Calu3 (cell line): ENCODE data around the gene CTSS. TPM values are rescaled to one million over a fixed set of nuclear protein-coding genes. Genes with fewer than 3 reads are reported as not detected.

Experiments used
- Bru-seq: library from RNA; stranded (reverse); fragments of 400-500 nt; gene quantifications from one replicate; lab custom pipeline; 2021; lab: Mats Ljungman, UMichigan
- BruChase-seq, 2 experiments: library from RNA; stranded (reverse); fragments of 400-500 nt; gene quantifications; one replicate each; lab custom pipeline; 2021; lab: Mats Ljungman, UMichigan
- BruUV-seq: library from RNA; stranded (reverse); fragments of 400-500 nt; replicated peaks from 2 replicates; lab custom pipeline; 2021; lab: Mats Ljungman, UMichigan
- CTCF ChIA-PET: fragments of 300-600 bp; sonication (Branson Sonifier 250); formaldehyde crosslinking; loops from one replicate; lab custom pipeline; 2022; ENCODE audit warnings: antibody characterized with exemption; lab: Charles Lee
- DNase-seq: peaks from one replicate; pipeline ENCODE4 v3.0.0; 2022
- H3K27ac Mint-ChIP-seq: one replicate; pipeline ENCODE4 v1.8.0; 2022; ENCODE audit warnings: mixed read lengths; ENCODE audit not compliant: unreplicated experiment
- H3K27me3 Mint-ChIP-seq: one replicate; pipeline ENCODE4 v1.8.0; 2022; ENCODE audit warnings: mixed read lengths; ENCODE audit not compliant: unreplicated experiment
- H3K36me3 Mint-ChIP-seq: one replicate; pipeline ENCODE4 v1.8.0; 2022; ENCODE audit warnings: mild to moderate bottlenecking, moderate library complexity, mixed read lengths; ENCODE audit not compliant: insufficient read depth, unreplicated experiment
- H3K4me1 Mint-ChIP-seq: one replicate; pipeline ENCODE4 v1.8.0; 2022; ENCODE audit warnings: mild to moderate bottlenecking, low read depth, mixed read lengths; ENCODE audit not compliant: unreplicated experiment
- H3K4me3 Mint-ChIP-seq: one replicate; pipeline ENCODE4 v1.8.0; 2022; ENCODE audit warnings: mild to moderate bottlenecking, low read depth, moderate library complexity, mixed read lengths; ENCODE audit not compliant: unreplicated experiment
- H3K9me3 Mint-ChIP-seq: one replicate; pipeline ENCODE4 v1.8.0; 2022; ENCODE audit warnings: low read depth, mixed read lengths; ENCODE audit not compliant: unreplicated experiment
- intact Hi-C: fragments of 100-400 bp; cut with micrococcal nuclease; formaldehyde crosslinking; loops from one replicate; pipeline ENCODE4 v1.10.0; 2022; ENCODE audit not compliant: unreplicated experiment
- long read RNA-seq: library from polyadenylated mRNA; stranded (forward); transcript quantifications from one replicate; pipeline ENCODE4 v2.0.0, GENCODE V29; 2022
- total RNA-seq: library from RNA; stranded (reverse); gene quantifications from 2 replicates; pipeline ENCODE4 v1.2.3, GENCODE V29; 2022
- TF ChIP-seq, protein P1 (sequence below): fragments of 200-600 bp; IDR thresholded peaks from one replicate; pipeline ENCODE4 v1.8.0; 2022; ENCODE audit warnings: antibody characterized with exemption; ENCODE audit not compliant: unreplicated experiment

CTSS gene
- 144 and 226 TPM in 2 replicates for total RNA-seq
- Bru-seq, nascent RNA, result percentile 80 among the genes with signal in this experiment
- percentile 86 among the genes with signal in this experiment for BruChase-seq, experiment 1, labeled RNA remaining after a 6-hour chase
- BruChase-seq, experiment 2, labeled RNA remaining after a 2-hour chase, result percentile 72 among the genes with signal in this experiment
- long read RNA-seq, full-length matches to known transcripts, result 273 of 339 reads
- long read RNA-seq, partial matches to known transcripts, result 18 of 339 reads
- long read RNA-seq, other reads (novel, unspliced or antisense), result 48 of 339 reads

DNA sequence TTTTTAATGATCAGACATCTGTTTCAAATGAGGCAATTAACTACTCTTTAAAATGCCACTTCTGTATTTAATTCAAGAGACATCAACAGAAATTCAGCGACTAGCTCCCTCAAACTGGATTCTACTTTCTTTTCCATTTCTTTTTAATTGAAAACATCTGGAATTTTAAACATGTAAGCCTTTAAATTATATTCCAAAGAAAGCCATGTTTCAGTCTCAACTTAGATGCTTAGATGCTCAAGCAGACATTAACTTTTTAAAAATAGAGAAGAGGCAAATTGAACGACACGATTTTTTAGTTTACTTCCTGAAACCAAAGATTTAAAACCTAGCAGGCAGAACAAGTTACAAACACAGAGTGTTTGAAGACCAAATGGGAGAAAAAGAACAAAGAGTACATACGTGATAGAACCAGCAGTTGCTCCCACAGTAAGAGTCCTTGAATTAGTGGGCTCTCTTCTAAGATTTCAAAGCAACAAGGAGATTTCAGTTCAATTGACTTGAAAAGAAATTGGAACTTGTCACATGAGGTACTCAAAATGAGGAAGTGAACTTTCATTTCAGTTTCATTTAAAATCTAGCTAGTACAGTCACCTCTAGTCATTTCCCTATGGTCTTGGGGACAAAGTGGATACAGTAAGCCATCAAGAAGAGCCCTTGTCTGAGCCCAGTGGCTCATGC lies at the start of gene CTSS:
Gene CTSS, minus strand, starts transcription at position 483 of the 681 bp plus-strand sequence. CDS start 1,015 bp downstream, outside the sequence.
- intact Hi-C loops, result no loop called here
- TF ChIP-seq, protein P1, sequence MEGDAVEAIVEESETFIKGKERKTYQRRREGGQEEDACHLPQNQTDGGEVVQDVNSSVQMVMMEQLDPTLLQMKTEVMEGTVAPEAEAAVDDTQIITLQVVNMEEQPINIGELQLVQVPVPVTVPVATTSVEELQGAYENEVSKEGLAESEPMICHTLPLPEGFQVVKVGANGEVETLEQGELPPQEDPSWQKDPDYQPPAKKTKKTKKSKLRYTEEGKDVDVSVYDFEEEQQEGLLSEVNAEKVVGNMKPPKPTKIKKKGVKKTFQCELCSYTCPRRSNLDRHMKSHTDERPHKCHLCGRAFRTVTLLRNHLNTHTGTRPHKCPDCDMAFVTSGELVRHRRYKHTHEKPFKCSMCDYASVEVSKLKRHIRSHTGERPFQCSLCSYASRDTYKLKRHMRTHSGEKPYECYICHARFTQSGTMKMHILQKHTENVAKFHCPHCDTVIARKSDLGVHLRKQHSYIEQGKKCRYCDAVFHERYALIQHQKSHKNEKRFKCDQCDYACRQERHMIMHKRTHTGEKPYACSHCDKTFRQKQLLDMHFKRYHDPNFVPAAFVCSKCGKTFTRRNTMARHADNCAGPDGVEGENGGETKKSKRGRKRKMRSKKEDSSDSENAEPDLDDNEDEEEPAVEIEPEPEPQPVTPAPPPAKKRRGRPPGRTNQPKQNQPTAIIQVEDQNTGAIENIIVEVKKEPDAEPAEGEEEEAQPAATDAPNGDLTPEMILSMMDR, result no peak
- Mint-ChIP-seq H3K4me3 (peak within 1 kb of the TSS; percentile 80), H3K9me3 (no peaks in the 10 kb centered on the region), H3K27ac (peak within 1 kb of the TSS; percentile 98), H3K4me1 (peaks cover 34% of the 10 kb centered on the region), H3K27me3 (no peaks in the 10 kb centered on the region), H3K36me3 (peaks cover 22% of the 10 kb centered on the region)
- CTCF ChIA-PET, result interaction anchor here (0.7 to 1.3 kb wide), 4 partner anchors 22 to 97 kb away, joined by 3 to 4 read pairs (median 3); no protein-coding TSS in a partner anchor
- DNase-seq, result no peak
- TSS peak; percentile 80 for BruUV-seq

DNA sequence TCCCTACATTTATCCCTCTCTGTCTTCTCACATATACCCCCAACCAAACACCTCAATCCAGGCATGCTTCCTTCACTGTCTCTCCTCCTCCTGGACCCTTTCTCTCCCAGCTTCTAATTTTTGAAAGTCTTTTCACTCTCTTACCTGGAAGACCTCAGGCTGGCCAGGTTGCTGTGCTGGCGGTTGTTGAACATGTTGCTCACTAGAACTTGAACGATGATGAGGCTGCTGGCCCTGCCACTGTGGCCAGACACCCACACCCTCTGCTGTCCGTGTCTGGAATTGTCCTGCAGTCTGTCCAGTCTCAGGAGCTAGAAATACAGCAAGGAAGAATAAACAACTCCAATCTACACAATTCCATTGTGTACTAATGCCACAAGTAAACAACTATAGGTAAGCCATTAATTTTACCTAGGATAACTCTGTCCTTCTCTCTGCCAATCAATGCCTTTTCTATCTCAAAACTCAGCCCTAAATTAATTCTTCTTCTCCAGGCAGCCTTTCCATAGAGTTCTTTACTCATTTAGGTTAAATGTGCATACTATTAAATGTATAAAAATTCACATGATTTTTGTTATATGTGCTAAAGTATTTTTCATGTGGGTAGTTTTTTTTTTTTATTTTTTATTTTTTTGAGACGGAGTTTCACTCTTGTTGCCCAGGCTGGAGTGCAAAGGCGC lies 47.6 kb upstream of the CTSS start:
- Mint-ChIP-seq H3K27me3 (no peaks in the 10 kb centered on the region), H3K4me1 (no peaks in the 10 kb centered on the region), H3K36me3 (peaks cover 13% of the 10 kb centered on the region), H3K4me3 (no peak overlapping the region), H3K9me3 (no peaks in the 10 kb centered on the region), H3K27ac (no peak overlapping the region)
- CTCF ChIA-PET, result interaction anchor here (0.6 to 2.5 kb wide), 22 partner anchors 12 to 531 kb away, joined by 3 to 24 read pairs (median 4); partner anchors contain the start of genes CTSS, ENSA, GOLPH3L and MCL1
- peak; percentile 81 for DNase-seq
- intact Hi-C loops, result loop anchor here (5.0 kb wide), 3 partner anchors 191 to 351 kb away; no protein-coding TSS in a partner anchor
- no TSS peak for BruUV-seq
- TF ChIP-seq, protein P1, result peak; percentile 85

DNA sequence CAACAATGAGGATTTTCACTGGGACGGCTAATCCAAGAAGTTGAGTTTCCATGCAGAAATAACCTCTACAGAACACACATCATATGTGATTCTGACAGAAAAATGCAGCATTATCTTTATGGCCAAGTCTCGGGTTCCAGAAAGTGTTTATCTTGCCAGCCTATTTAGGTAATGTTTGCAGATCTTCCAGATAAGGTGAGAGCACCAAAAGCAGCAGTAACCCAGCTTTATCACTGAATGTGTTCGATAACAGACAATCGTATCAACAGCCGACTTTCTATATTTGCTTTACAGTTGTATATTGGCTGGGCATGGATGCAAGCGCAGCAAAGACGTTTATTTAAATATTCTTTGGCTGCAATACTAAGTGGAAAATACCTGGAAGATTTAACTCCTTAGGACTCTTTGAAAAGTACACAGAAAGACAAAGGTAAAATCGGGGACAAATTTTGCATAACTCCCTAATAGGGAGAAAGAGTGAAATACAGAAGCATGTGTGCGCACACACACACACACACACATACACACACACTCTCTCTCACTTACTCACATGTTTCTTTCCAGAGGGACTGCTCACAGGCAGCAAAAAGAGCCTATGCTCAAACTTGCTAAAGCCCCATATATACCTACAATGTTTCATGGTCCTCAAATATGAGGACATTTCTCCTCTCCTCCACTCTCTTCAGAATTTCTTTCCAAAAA lies 45.5 kb upstream of the CTSS start:
- Mint-ChIP-seq H3K4me1 (no peaks in the 10 kb centered on the region), H3K27ac (no peak overlapping the region), H3K9me3 (no peaks in the 10 kb centered on the region), H3K36me3 (peaks cover 7% of the 10 kb centered on the region), H3K27me3 (no peaks in the 10 kb centered on the region), H3K4me3 (no peak overlapping the region)
- CTCF ChIA-PET, result interaction anchor here (0.8 kb wide), 1 partner anchor 1033 kb away, joined by 5 read pairs; no protein-coding TSS in a partner anchor
- intact Hi-C loops, result loop anchor here (5.0 kb wide), 3 partner anchors 189 to 349 kb away; no protein-coding TSS in a partner anchor
- TF ChIP-seq, protein P1, result no peak
- DNase-seq, result no peak
- no TSS peak for BruUV-seq

DNA sequence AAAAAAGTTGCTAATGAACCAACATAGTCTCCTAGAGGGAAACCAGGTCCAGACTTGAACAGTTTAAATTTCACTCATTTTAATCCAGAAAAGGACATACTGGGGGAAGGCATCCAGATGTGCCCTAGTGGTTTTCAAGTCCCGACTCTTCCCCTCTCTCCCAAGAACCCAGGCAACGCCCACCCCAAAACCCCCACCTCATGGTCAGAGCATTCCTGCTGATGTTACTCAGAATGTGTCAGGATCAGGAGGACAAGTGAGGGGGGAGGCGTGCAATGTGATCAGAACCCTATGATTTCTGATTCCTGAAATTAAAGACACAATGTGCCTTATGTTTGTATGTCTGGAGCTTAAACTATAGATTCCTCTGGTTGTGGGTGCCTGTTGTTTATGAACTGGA lies 44.1 kb upstream of the CTSS start:
- Mint-ChIP-seq H3K27me3 (no peaks in the 10 kb centered on the region), H3K36me3 (peaks cover 4% of the 10 kb centered on the region), H3K9me3 (no peaks in the 10 kb centered on the region), H3K27ac (no peak overlapping the region), H3K4me1 (no peaks in the 10 kb centered on the region), H3K4me3 (no peak overlapping the region)
- TF ChIP-seq, protein P1, result no peak
- intact Hi-C loops, result loop anchor here (5.0 kb wide), 3 partner anchors 187 to 347 kb away; no protein-coding TSS in a partner anchor
- no peak for DNase-seq
- CTCF ChIA-PET, result no interaction called here
- BruUV-seq, result no TSS peak
